ENCODE data around the gene CLCN5.

- TF ChIP-seq SRF (IDR thresholded peaks at IDR 0.05; ENCODE audit: low read depth in 2 of 2, low read length in 2 of 2) (no peak), SPI1 (IDR thresholded peaks at IDR 0.05; ENCODE audit: borderline replicate concordance, insufficient read depth, low read depth, low read length) (no peak), MAX (IDR thresholded peaks at IDR 0.05; ENCODE audit: low read depth, low read length) (no peak), TCF12 (IDR thresholded peaks at IDR 0.05; ENCODE audit: low read depth, low read length) (no peak), USF1 (IDR thresholded peaks at IDR 0.05; ENCODE audit: borderline replicate concordance, extremely low read length, insufficient read depth, low read depth, low read length) (no peak), FOS (IDR thresholded peaks at IDR 0.05; ENCODE audit: borderline replicate concordance, extremely low read depth, insufficient read length) (no peak), CTCF (IDR thresholded peaks at IDR 0.05 in 2 of 3, conservative IDR thresholded peaks at IDR 0.05 in 1 of 3; ENCODE audit: control insufficient read depth in 2 of 3, extremely low read depth in 1 of 3, insufficient read depth in 1 of 3, low read depth in 3 of 3, low read length in 3 of 3) (no peak), IRF5 (IDR thresholded peaks at IDR 0.05; ENCODE audit: borderline replicate concordance) (no peak)
These were observed 185.1 kb downstream of the CLCN5 start for GRCh38 chrX:50107470-50107869.
